HepG2 (cell line): ENCODE measurements around the gene IGFBP7. TPM values are rescaled to one million over a fixed set of nuclear protein-coding genes. Genes with fewer than 3 reads are reported as not detected.

ENCODE experiments used
- ATF6 ChIP-seq: sonication (generic); formaldehyde crosslinking; conservative IDR thresholded peaks from 2 replicates; pipeline ENCODE4 v1.4.0; 2020; ENCODE audit warnings: missing genetic modification reagents
- KAT2B ChIP-seq: fragments of 150-350 bp; IDR thresholded peaks from 2 replicates; pipeline ENCODE4 v1.6.1; 2014; ENCODE audit warnings: low read depth, low read length, borderline replicate concordance
- YY1 ChIP-seq: IDR thresholded peaks from 2 replicates; pipeline ENCODE4 v1.6.1; 2011; ENCODE audit warnings: low read length, low read depth, moderate library complexity, mild to moderate bottlenecking; ENCODE audit not compliant: insufficient read depth, insufficient replicate concordance
- polyA plus RNA-seq, 8 experiments: library from polyadenylated mRNA; depleted of rRNA in 3 of 8; stranded (reverse) in 7 of 8; unstranded in 1 of 8; fragments of >200 nt; fragmentation: Illumina TruSeq in 4 of 8; extraction: Trizol in 4 of 8; gene quantifications; 2 replicates each; pipeline versions ENCODE4 v1.2.1 to v1.2.3, GENCODE V29; 2011 to 2016; ENCODE audit warnings: low read depth in 4 of 8, missing spikeins in 1 of 8, mixed read lengths in 1 of 8; ENCODE audit not compliant: insufficient read depth in 1 of 8
- small RNA-seq, 3 experiments: library from RNA; depleted of rRNA; stranded (forward); fragments of <200 nt; gene quantifications; one replicate each; pipeline ENCODE3, GENCODE V24; 2012; ENCODE audit warnings: low read depth in 2 of 3, low replicate concordance in 1 of 3; ENCODE audit not compliant: insufficient read length in 3 of 3, insufficient read depth in 2 of 3
- total RNA-seq, 5 experiments: library from RNA; depleted of rRNA; stranded (reverse); fragments of >200 nt; fragmentation: Illumina TruSeq; extraction: Trizol; gene quantifications; 2 replicates each; pipeline ENCODE4 v1.2.3, GENCODE V29; 2016; ENCODE audit warnings: low read depth in 1 of 5

The IGFBP7 gene
- total and polyA plus RNA-seq, 2 of the 13 experiments (the other 11 are each of a cell fraction or from before 2014, with no cell fraction given), result 1.1 to 1.3 TPM

DNA sequence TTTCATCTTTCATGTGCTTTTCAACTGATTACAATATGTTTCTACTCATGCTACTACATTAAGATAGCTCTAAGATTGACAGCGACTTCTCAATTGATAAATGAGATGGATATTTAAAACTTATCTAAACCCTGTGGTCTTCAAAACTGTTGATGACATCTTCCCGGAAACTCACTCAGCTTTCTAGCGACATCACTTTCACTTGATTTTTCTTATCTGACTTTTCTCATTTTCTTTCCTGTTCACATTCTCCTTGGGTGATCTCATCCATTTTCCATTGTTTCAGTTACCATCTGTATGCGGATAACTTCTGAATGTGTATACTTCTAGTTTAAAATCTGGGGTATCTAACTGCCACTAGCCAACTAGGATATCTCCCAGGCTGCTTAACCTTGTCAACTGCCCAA is 128.4 kb downstream of the IGFBP7 start (continued):
- TF ChIP-seq YY1, result no peak
- no peak for TF ChIP-seq KAT2B
- no peak for TF ChIP-seq ATF6 (CRISPR knock-in tag)

Small RNA genes within 50 kb of the gene (small RNA-seq; reads per million reads assigned to genes)
- gene RNU6-998P, result 0 reads per million in 3 experiments

Other genes starting within 250 kb of the IGFBP7 start
- 22.4 and 30.4 TPM in 2 replicates for gene REST, start 202.5 kb downstream of the IGFBP7 start, total RNA-seq (2016; rRNA removed; fragmentation: Illumina TruSeq; extraction: Trizol)
- 9.4 and 12.7 TPM in 2 replicates for gene REST, start 202.5 kb downstream of the IGFBP7 start, polyA plus RNA-seq (2011; rRNA removed)
- gene NOA1, start 132.8 kb downstream of the IGFBP7 start, total RNA-seq (2016; rRNA removed; fragmentation: Illumina TruSeq; extraction: Trizol), result 17.3 and 17.9 TPM in 2 replicates
- 16.8 and 19.0 TPM in 2 replicates for gene NOA1, start 132.8 kb downstream of the IGFBP7 start, polyA plus RNA-seq (2011; rRNA removed)
- 116 and 173 TPM in 2 replicates for gene POLR2B, start 131.5 kb downstream of the IGFBP7 start, total RNA-seq (2016; rRNA removed; fragmentation: Illumina TruSeq; extraction: Trizol)
- 58.8 and 70.6 TPM in 2 replicates for gene POLR2B, start 131.5 kb downstream of the IGFBP7 start, polyA plus RNA-seq (2011; rRNA removed)